Gastrocnemius medialis (tissue), 4 donors: ENCODE data around the gene DPH2. TPM values are rescaled to one million over a fixed set of nuclear protein-coding genes. Genes with fewer than 3 reads are reported as not detected.

ENCODE experiments used
- ATAC-seq, 2 donors: fragments of 150-250 bp; one replicate each; pipeline ENCODE4 v1.9.1; 2016
- DNase-seq, 2 donors: peaks; one replicate each; pipeline ENCODE4 v3.0.0-alpha.2; 2019
- H3K27ac ChIP-seq, 4 donors: fragments of 200-600 bp; sonication (generic); 1 replicate in 1 of 4; 2 replicates in 3 of 4; pipeline ENCODE4 v1.5.1; 2016 to 2018; ENCODE audit warnings: mild to moderate bottlenecking in 2 of 4, moderate library complexity in 1 of 4
- H3K27me3 ChIP-seq, 3 donors: fragments of 200-600 bp; sonication (generic) in 2 of 3; 1 replicate in 1 of 3; 2 replicates in 2 of 3; pipeline versions ENCODE4 v1.5.1 to v1.6.0; 2016 to 2019; ENCODE audit warnings: mild to moderate bottlenecking in 1 of 3, moderate library complexity in 1 of 3
- H3K36me3 ChIP-seq, 2 donors: fragments of 200-600 bp; sonication (generic) in 1 of 2; one replicate each; pipeline ENCODE4 v1.5.1; 2017 to 2018
- H3K4me1 ChIP-seq, 2 donors: fragments of 200-600 bp; sonication (generic) in 1 of 2; one replicate each; pipeline ENCODE4 v1.5.1; 2016 to 2017; ENCODE audit warnings: mild to moderate bottlenecking in 2 of 2
- H3K4me3 ChIP-seq, 4 donors: fragments of 200-600 bp; sonication (generic) in 3 of 4; 1 replicate in 1 of 4; 2 replicates in 3 of 4; pipeline ENCODE4 v1.5.1; 2016 to 2019; ENCODE audit warnings: mild to moderate bottlenecking in 2 of 4
- H3K9me3 ChIP-seq, 3 donors: fragments of 200-600 bp; sonication (generic) in 2 of 3; 1 replicate in 1 of 3; 2 replicates in 2 of 3; pipeline ENCODE4 v1.5.1; 2016 to 2019
- CTCF ChIP-seq, 5 experiments: fragments of 450-650 bp in 3 of 5; fragments of 200-600 bp in 2 of 5; sonication (generic) in 2 of 5; IDR thresholded peaks in 4 of 5; conservative IDR thresholded peaks in 1 of 5; 1 replicate in 4 of 5; 2 replicates in 1 of 5; pipeline ENCODE4 v1.5.1; 2016 to 2019; ENCODE audit warnings: antibody characterized with exemption in 5 of 5, mild to moderate bottlenecking in 3 of 5, moderate library complexity in 3 of 5
- POLR2A ChIP-seq, 2 donors: fragments of 450-650 bp; IDR thresholded peaks; one replicate each; pipeline ENCODE4 v1.6.1; 2017; ENCODE audit warnings: antibody characterized with exemption in 2 of 2, mild to moderate bottlenecking in 2 of 2, moderate library complexity in 2 of 2
- in situ Hi-C, 4 donors: fragments of 200-750 bp; cut with MboI; loops; one replicate each; pipeline versions ENCODE4 v1.15.0 to v1.8.0; 2017; ENCODE audit warnings: low sequenced_read_pairs in 4 of 4
- intact Hi-C: fragments of 100-400 bp; cut with DNase I; formaldehyde crosslinking; loops from one replicate; pipeline ENCODE4 v1.15.1; 2023; ENCODE audit warnings: low total_unique reads
- total RNA-seq, 4 donors: library from RNA; depleted of rRNA; stranded (reverse); fragments of >200 nt; gene quantifications; one replicate each; pipeline versions ENCODE4 v1.1.0 to v1.2.3, GENCODE V29; 2016

DPH2 gene
- total RNA-seq, 4 donors from 2014 or later, result 53.1 to 68.3 (median 55.3) TPM

DNA sequence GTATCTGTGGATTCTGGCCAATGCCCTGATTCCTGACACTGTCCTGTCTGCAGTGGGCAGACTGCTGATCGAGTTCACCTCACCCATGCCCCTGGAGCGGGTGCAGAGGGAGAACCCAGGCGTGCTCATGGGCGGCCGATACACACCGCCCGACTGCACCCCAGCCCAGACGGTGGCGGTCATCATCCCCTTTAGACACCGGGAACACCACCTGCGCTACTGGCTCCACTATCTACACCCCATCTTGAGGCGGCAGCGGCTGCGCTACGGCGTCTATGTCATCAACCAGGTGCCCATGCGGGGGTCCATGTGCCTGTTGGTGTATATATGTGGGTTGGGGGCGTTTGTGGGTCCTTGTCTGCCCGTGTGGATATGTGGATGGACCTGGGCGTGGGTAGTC lies 11.8 kb downstream of the DPH2 start:
- no peak for DNase-seq
- Histone ChIP-seq H3K9me3 (no peaks in the 10 kb centered on the region), H3K4me1 (peaks cover 11 to 21% of the 10 kb centered on the region in 2 donors), H3K36me3 (peaks cover 0 to 26% of the 10 kb centered on the region in 2 donors), H3K27me3 (no peaks in the 10 kb centered on the region), H3K27ac (no peak overlapping the region), H3K4me3 (no peak overlapping the region)
- in situ Hi-C loops (no loop called here), intact Hi-C loops (no loop called here)
- no peak for ATAC-seq
- TF ChIP-seq CTCF (IDR thresholded peaks at IDR 0.05 in 4 of 5, conservative IDR thresholded peaks at IDR 0.05 in 1 of 5) (no peak), POLR2A (IDR thresholded peaks at IDR 0.05) (no peak)

- no peak overlapping the region for H3K27ac ChIP-seq
- intact Hi-C loops, result no loop called here
- H3K9me3 ChIP-seq, result no peaks in the 10 kb centered on the region
- no peak for TF ChIP-seq CTCF (IDR thresholded peaks at IDR 0.05 in 4 of 5, conservative IDR thresholded peaks at IDR 0.05 in 1 of 5)
- TF ChIP-seq POLR2A (IDR thresholded peaks at IDR 0.05), result no peak
- no peak overlapping the region for H3K4me3 ChIP-seq
- peaks cover 8 to 17% of the 10 kb centered on the region in 2 donors for H3K4me1 ChIP-seq
- ATAC-seq (no peak), DNase-seq (no peak)
- in situ Hi-C loops, result no loop called here
- no peaks in the 10 kb centered on the region for H3K27me3 ChIP-seq
- H3K36me3 ChIP-seq, result peaks cover 0 to 19% of the 10 kb centered on the region in 2 donors
Observed at GRCh38 chr1:43982241-43982640, 12.4 kb downstream of the DPH2 start.

- H3K27ac ChIP-seq, result no peak overlapping the region
- DNase-seq, result no peak
Observed at GRCh38 chr1:43982808-43983207, 13.0 kb downstream of the DPH2 start.

GRCh38 chr1:43983253-43983899 lies 13.6 kb downstream of the DPH2 start:
- intact Hi-C loops, result no loop called here
- no peak overlapping the region for H3K27ac ChIP-seq

More at GRCh38 chr1:43982808-43983207, 13.0 kb downstream of the DPH2 start:
- no peak overlapping the region for H3K4me3 ChIP-seq
- no peaks in the 10 kb centered on the region for H3K27me3 ChIP-seq
- ATAC-seq, result no peak
- no peak for TF ChIP-seq POLR2A (IDR thresholded peaks at IDR 0.05)
- no peak for TF ChIP-seq CTCF (IDR thresholded peaks at IDR 0.05 in 4 of 5, conservative IDR thresholded peaks at IDR 0.05 in 1 of 5)
- peaks cover 0 to 18% of the 10 kb centered on the region in 2 donors for H3K36me3 ChIP-seq
- H3K9me3 ChIP-seq, result no peaks in the 10 kb centered on the region
- in situ Hi-C loops (no loop called here), intact Hi-C loops (no loop called here)
- peaks cover 8 to 17% of the 10 kb centered on the region in 2 donors for H3K4me1 ChIP-seq

More at GRCh38 chr1:43983253-43983899, 13.6 kb downstream of the DPH2 start:
- Histone ChIP-seq H3K4me3 (no peak overlapping the region), H3K9me3 (no peaks in the 10 kb centered on the region), H3K36me3 (peaks cover 0 to 12% of the 10 kb centered on the region in 2 donors), H3K4me1 (peaks cover 8 to 14% of the 10 kb centered on the region in 2 donors), H3K27me3 (no peaks in the 10 kb centered on the region)
- no peak for ATAC-seq
- TF ChIP-seq CTCF (IDR thresholded peaks at IDR 0.05 in 4 of 5, conservative IDR thresholded peaks at IDR 0.05 in 1 of 5) (no peak), POLR2A (IDR thresholded peaks at IDR 0.05) (no peak)
- in situ Hi-C loops, result no loop called here
- DNase-seq, result no peak
